Neural cell (in vitro differentiated cells): Measurements from ENCODE around the gene MRPL48.

Experiments
- EP300 ChIP-seq: fragments of 450-650 bp; conservative IDR thresholded peaks from 2 replicates; pipeline ENCODE4 v1.6.1; 2014; ENCODE audit warnings: antibody characterized with exemption, mild to moderate bottlenecking, moderate library complexity; ENCODE audit not compliant: poor library complexity, severe bottlenecking
- EZH2 ChIP-seq: fragments of 200-600, 300-800 bp; shearing (Covaris generic), sonication (generic); IDR thresholded peaks from 2 replicates; pipeline ENCODE4 v1.6.1; 2014; ENCODE audit warnings: antibody characterized with exemption, low read length, borderline replicate concordance, mild to moderate bottlenecking; ENCODE audit not compliant: insufficient read depth, poor library complexity, severe bottlenecking
- POLR2AphosphoS5 ChIP-seq: IDR thresholded peaks from 2 replicates; pipeline ENCODE4 v1.6.1; 2012
- SMC3 ChIP-seq: fragments of 450-650 bp; conservative IDR thresholded peaks from 2 replicates; pipeline ENCODE4 v1.6.1; 2014; ENCODE audit warnings: antibody characterized with exemption, mild to moderate bottlenecking, moderate library complexity; ENCODE audit not compliant: poor library complexity
- TF ChIP-seq, protein P1 (sequence below): fragments of 450-650 bp; IDR thresholded peaks from 2 replicates; pipeline ENCODE4 v1.5.1; 2014; ENCODE audit warnings: antibody characterized with exemption, mild to moderate bottlenecking, moderate library complexity; ENCODE audit not compliant: poor library complexity, severe bottlenecking
- TF ChIP-seq, protein P2 (sequence below): IDR thresholded peaks from 2 replicates; pipeline ENCODE4 v1.6.1; 2012; ENCODE audit warnings: borderline replicate concordance

DNA sequence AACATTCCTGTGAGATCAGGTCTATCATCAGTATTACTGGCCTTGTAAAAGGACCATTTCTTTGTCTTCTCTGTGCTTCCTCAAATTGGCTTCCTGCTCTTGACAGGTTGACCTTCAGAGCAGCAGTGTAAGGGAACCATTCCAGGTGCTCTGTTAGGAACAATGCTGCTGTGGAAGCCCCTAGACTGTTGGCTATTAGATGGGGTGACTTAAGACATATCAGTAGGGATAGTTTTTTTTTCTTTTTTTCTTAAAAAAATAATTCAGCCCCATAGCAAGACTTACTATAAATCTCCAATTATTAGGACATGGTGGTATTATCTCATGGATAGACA is 51.4 kb downstream of the MRPL48 start:
- TF ChIP-seq SMC3 (no peak), POLR2AphosphoS5 (no peak), EP300 (no peak), EZH2 (no peak)
- TF ChIP-seq, protein P1, sequence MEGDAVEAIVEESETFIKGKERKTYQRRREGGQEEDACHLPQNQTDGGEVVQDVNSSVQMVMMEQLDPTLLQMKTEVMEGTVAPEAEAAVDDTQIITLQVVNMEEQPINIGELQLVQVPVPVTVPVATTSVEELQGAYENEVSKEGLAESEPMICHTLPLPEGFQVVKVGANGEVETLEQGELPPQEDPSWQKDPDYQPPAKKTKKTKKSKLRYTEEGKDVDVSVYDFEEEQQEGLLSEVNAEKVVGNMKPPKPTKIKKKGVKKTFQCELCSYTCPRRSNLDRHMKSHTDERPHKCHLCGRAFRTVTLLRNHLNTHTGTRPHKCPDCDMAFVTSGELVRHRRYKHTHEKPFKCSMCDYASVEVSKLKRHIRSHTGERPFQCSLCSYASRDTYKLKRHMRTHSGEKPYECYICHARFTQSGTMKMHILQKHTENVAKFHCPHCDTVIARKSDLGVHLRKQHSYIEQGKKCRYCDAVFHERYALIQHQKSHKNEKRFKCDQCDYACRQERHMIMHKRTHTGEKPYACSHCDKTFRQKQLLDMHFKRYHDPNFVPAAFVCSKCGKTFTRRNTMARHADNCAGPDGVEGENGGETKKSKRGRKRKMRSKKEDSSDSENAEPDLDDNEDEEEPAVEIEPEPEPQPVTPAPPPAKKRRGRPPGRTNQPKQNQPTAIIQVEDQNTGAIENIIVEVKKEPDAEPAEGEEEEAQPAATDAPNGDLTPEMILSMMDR, result no peak
- TF ChIP-seq, protein P2, sequence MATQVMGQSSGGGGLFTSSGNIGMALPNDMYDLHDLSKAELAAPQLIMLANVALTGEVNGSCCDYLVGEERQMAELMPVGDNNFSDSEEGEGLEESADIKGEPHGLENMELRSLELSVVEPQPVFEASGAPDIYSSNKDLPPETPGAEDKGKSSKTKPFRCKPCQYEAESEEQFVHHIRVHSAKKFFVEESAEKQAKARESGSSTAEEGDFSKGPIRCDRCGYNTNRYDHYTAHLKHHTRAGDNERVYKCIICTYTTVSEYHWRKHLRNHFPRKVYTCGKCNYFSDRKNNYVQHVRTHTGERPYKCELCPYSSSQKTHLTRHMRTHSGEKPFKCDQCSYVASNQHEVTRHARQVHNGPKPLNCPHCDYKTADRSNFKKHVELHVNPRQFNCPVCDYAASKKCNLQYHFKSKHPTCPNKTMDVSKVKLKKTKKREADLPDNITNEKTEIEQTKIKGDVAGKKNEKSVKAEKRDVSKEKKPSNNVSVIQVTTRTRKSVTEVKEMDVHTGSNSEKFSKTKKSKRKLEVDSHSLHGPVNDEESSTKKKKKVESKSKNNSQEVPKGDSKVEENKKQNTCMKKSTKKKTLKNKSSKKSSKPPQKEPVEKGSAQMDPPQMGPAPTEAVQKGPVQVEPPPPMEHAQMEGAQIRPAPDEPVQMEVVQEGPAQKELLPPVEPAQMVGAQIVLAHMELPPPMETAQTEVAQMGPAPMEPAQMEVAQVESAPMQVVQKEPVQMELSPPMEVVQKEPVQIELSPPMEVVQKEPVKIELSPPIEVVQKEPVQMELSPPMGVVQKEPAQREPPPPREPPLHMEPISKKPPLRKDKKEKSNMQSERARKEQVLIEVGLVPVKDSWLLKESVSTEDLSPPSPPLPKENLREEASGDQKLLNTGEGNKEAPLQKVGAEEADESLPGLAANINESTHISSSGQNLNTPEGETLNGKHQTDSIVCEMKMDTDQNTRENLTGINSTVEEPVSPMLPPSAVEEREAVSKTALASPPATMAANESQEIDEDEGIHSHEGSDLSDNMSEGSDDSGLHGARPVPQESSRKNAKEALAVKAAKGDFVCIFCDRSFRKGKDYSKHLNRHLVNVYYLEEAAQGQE, result no peak
